ENCODE data around the gene INO80C. TPM values are rescaled to one million over a fixed set of nuclear protein-coding genes. Genes with fewer than 3 reads are reported as not detected.
"Not testable (repeated sequence)": the region's sequence is repeated elsewhere in the genome, so short reads cannot be mapped to it uniquely, and the experiment has no call there.

Gene INO80C
- polyA plus RNA-seq, 2 donors, result 58.3 to 70.6 TPM

GRCh38 chr18:35458271-35458670 is 39.5 kb downstream of the INO80C start:
- Histone ChIP-seq H3K9me3 (ENCODE audit: control insufficient read depth in 2 of 2, insufficient read depth in 1 of 2, low read depth in 1 of 2, low read length in 1 of 2) (no peaks in the 10 kb centered on the region), H3K27ac (ENCODE audit: low read depth in 2 of 2, low read length in 1 of 2) (peak overlapping the region; percentile 35 to 38), H3K4me3 (ENCODE audit: low read depth in 1 of 2, low read length in 2 of 2) (no peak overlapping the region), H3K36me3 (ENCODE audit: control insufficient read depth in 2 of 2, insufficient read depth in 2 of 2, low read length in 1 of 2) (peaks cover 0 to 3% of the 10 kb centered on the region in 2 donors), H3K4me1 (ENCODE audit: control insufficient read depth in 2 of 2, insufficient read depth in 2 of 2, low read length in 1 of 2) (peaks cover 10 to 20% of the 10 kb centered on the region in 2 donors), H3K27me3 (ENCODE audit: control insufficient read depth in 1 of 2, insufficient read depth in 2 of 2, low read length in 2 of 2) (no peaks in the 10 kb centered on the region)
- WGBS, 2 donors, result 49 to 58% methylated on average over 1 of the region's 1 CpG

- 52 to 53% methylated on average over 3 of the region's 3 CpGs for WGBS, 2 donors
- Histone ChIP-seq H3K4me3 (ENCODE audit: low read depth in 1 of 2, low read length in 2 of 2) (no peak overlapping the region), H3K27me3 (ENCODE audit: control insufficient read depth in 1 of 2, insufficient read depth in 2 of 2, low read length in 2 of 2) (no peaks in the 10 kb centered on the region), H3K4me1 (ENCODE audit: control insufficient read depth in 2 of 2, insufficient read depth in 2 of 2, low read length in 1 of 2) (peaks cover 10 to 20% of the 10 kb centered on the region in 2 donors), H3K9me3 (ENCODE audit: control insufficient read depth in 2 of 2, insufficient read depth in 1 of 2, low read depth in 1 of 2, low read length in 1 of 2) (no peaks in the 10 kb centered on the region), H3K27ac (ENCODE audit: low read depth in 2 of 2, low read length in 1 of 2) (peak overlapping the region in 1 of 2 donors; percentile 16), H3K36me3 (ENCODE audit: control insufficient read depth in 2 of 2, insufficient read depth in 2 of 2, low read length in 1 of 2) (peaks cover 0 to 3% of the 10 kb centered on the region in 2 donors)
Measured at GRCh38 chr18:35457140-35457704, 40.5 kb downstream of the INO80C start.

GRCh38 chr18:35455926-35456763 is 41.6 kb downstream of the INO80C start:
- peaks cover 0 to 3% of the 10 kb centered on the region in 2 donors for H3K36me3 ChIP-seq (ENCODE audit: control insufficient read depth in 2 of 2, insufficient read depth in 2 of 2, low read length in 1 of 2)
- peak overlapping the region; percentile 59 to 85 for H3K27ac ChIP-seq (ENCODE audit: low read depth in 2 of 2, low read length in 1 of 2)
- H3K27me3 ChIP-seq (ENCODE audit: control insufficient read depth in 1 of 2, insufficient read depth in 2 of 2, low read length in 2 of 2), result no peaks in the 10 kb centered on the region
- no peaks in the 10 kb centered on the region for H3K9me3 ChIP-seq (ENCODE audit: control insufficient read depth in 2 of 2, insufficient read depth in 1 of 2, low read depth in 1 of 2, low read length in 1 of 2)
- no peak overlapping the region for H3K4me3 ChIP-seq (ENCODE audit: low read depth in 1 of 2, low read length in 2 of 2)
- peaks cover 10 to 14% of the 10 kb centered on the region in 2 donors for H3K4me1 ChIP-seq (ENCODE audit: control insufficient read depth in 2 of 2, insufficient read depth in 2 of 2, low read length in 1 of 2)
- WGBS, 2 donors, result 49 to 56% methylated on average over 10 of the region's 10 CpGs

GRCh38 chr18:35454803-35455202 is 43.0 kb downstream of the INO80C start:
- peaks cover 7 to 8% of the 10 kb centered on the region in 2 donors for H3K4me1 ChIP-seq (ENCODE audit: control insufficient read depth in 2 of 2, insufficient read depth in 2 of 2, low read length in 1 of 2)
- H3K27ac ChIP-seq (ENCODE audit: low read depth in 2 of 2, low read length in 1 of 2), result no peak overlapping the region

GRCh38 chr18:35453065-35453464 is 44.7 kb downstream of the INO80C start:
- not testable (repeated sequence) for H3K9me3 ChIP-seq (ENCODE audit: control insufficient read depth in 2 of 2, insufficient read depth in 1 of 2, low read depth in 1 of 2, low read length in 1 of 2); H3K4me1 ChIP-seq (ENCODE audit: control insufficient read depth in 2 of 2, insufficient read depth in 2 of 2, low read length in 1 of 2); H3K36me3 ChIP-seq (ENCODE audit: control insufficient read depth in 2 of 2, insufficient read depth in 2 of 2, low read length in 1 of 2); H3K27ac ChIP-seq (ENCODE audit: low read depth in 2 of 2, low read length in 1 of 2); H3K27me3 ChIP-seq (ENCODE audit: control insufficient read depth in 1 of 2, insufficient read depth in 2 of 2, low read length in 2 of 2); H3K4me3 ChIP-seq (ENCODE audit: low read depth in 1 of 2, low read length in 2 of 2)
- 61 to 64% methylated on average over 4 of the region's 4 CpGs for WGBS, 2 donors

More at GRCh38 chr18:35454803-35455202, 43.0 kb downstream of the INO80C start:
- H3K9me3 ChIP-seq (ENCODE audit: control insufficient read depth in 2 of 2, insufficient read depth in 1 of 2, low read depth in 1 of 2, low read length in 1 of 2), result no peaks in the 10 kb centered on the region
- no peaks in the 10 kb centered on the region for H3K27me3 ChIP-seq (ENCODE audit: control insufficient read depth in 1 of 2, insufficient read depth in 2 of 2, low read length in 2 of 2)
- H3K36me3 ChIP-seq (ENCODE audit: control insufficient read depth in 2 of 2, insufficient read depth in 2 of 2, low read length in 1 of 2), result no peaks in the 10 kb centered on the region
- no peak overlapping the region for H3K4me3 ChIP-seq (ENCODE audit: low read depth in 1 of 2, low read length in 2 of 2)

GRCh38 chr18:35451916-35452315 is 45.8 kb downstream of the INO80C start:
- 91 to 96% methylated on average over 1 of the region's 1 CpG for WGBS, 2 donors
- no peaks in the 10 kb centered on the region for H3K27me3 ChIP-seq (ENCODE audit: control insufficient read depth in 1 of 2, insufficient read depth in 2 of 2, low read length in 2 of 2)
- H3K36me3 ChIP-seq (ENCODE audit: control insufficient read depth in 2 of 2, insufficient read depth in 2 of 2, low read length in 1 of 2), result no peaks in the 10 kb centered on the region
- H3K9me3 ChIP-seq (ENCODE audit: control insufficient read depth in 2 of 2, insufficient read depth in 1 of 2, low read depth in 1 of 2, low read length in 1 of 2), result no peaks in the 10 kb centered on the region
- H3K27ac ChIP-seq (ENCODE audit: low read depth in 2 of 2, low read length in 1 of 2), result no peak overlapping the region
- H3K4me1 ChIP-seq (ENCODE audit: control insufficient read depth in 2 of 2, insufficient read depth in 2 of 2, low read length in 1 of 2), result no peaks in the 10 kb centered on the region
- no peak overlapping the region for H3K4me3 ChIP-seq (ENCODE audit: low read depth in 1 of 2, low read length in 2 of 2)

GRCh38 chr18:35451032-35451431 is 46.7 kb downstream of the INO80C start:
- Histone ChIP-seq H3K4me1 (ENCODE audit: control insufficient read depth in 2 of 2, insufficient read depth in 2 of 2, low read length in 1 of 2) (no peaks in the 10 kb centered on the region), H3K27me3 (ENCODE audit: control insufficient read depth in 1 of 2, insufficient read depth in 2 of 2, low read length in 2 of 2) (no peaks in the 10 kb centered on the region), H3K36me3 (ENCODE audit: control insufficient read depth in 2 of 2, insufficient read depth in 2 of 2, low read length in 1 of 2) (no peaks in the 10 kb centered on the region), H3K4me3 (ENCODE audit: low read depth in 1 of 2, low read length in 2 of 2) (no peak overlapping the region), H3K27ac (ENCODE audit: low read depth in 2 of 2, low read length in 1 of 2) (no peak overlapping the region), H3K9me3 (ENCODE audit: control insufficient read depth in 2 of 2, insufficient read depth in 1 of 2, low read depth in 1 of 2, low read length in 1 of 2) (no peaks in the 10 kb centered on the region)
- 83% methylated on average over 3 of the region's 3 CpGs for WGBS, 2 donors

- Histone ChIP-seq H3K27me3 (ENCODE audit: control insufficient read depth in 1 of 2, insufficient read depth in 2 of 2, low read length in 2 of 2) (no peaks in the 10 kb centered on the region), H3K36me3 (ENCODE audit: control insufficient read depth in 2 of 2, insufficient read depth in 2 of 2, low read length in 1 of 2) (no peaks in the 10 kb centered on the region), H3K4me1 (ENCODE audit: control insufficient read depth in 2 of 2, insufficient read depth in 2 of 2, low read length in 1 of 2) (peaks cover 0 to 5% of the 10 kb centered on the region in 2 donors), H3K4me3 (ENCODE audit: low read depth in 1 of 2, low read length in 2 of 2) (no peak overlapping the region), H3K9me3 (ENCODE audit: control insufficient read depth in 2 of 2, insufficient read depth in 1 of 2, low read depth in 1 of 2, low read length in 1 of 2) (no peaks in the 10 kb centered on the region), H3K27ac (ENCODE audit: low read depth in 2 of 2, low read length in 1 of 2) (no peak overlapping the region)
- WGBS, 2 donors, result 88% methylated on average over 6 of the region's 6 CpGs
Measured at GRCh38 chr18:35444636-35445035, 53.1 kb downstream of the INO80C start.

- no peaks in the 10 kb centered on the region for H3K36me3 ChIP-seq (ENCODE audit: control insufficient read depth in 2 of 2, insufficient read depth in 2 of 2, low read length in 1 of 2)
Measured at GRCh38 chr18:35443847-35444246, 53.9 kb downstream of the INO80C start.

More at GRCh38 chr18:35443847-35444246, 53.9 kb downstream of the INO80C start:
- Histone ChIP-seq H3K27me3 (ENCODE audit: control insufficient read depth in 1 of 2, insufficient read depth in 2 of 2, low read length in 2 of 2) (no peaks in the 10 kb centered on the region), H3K4me3 (ENCODE audit: low read depth in 1 of 2, low read length in 2 of 2) (no peak overlapping the region), H3K4me1 (ENCODE audit: control insufficient read depth in 2 of 2, insufficient read depth in 2 of 2, low read length in 1 of 2) (peaks cover 0 to 5% of the 10 kb centered on the region in 2 donors), H3K27ac (ENCODE audit: low read depth in 2 of 2, low read length in 1 of 2) (no peak overlapping the region), H3K9me3 (ENCODE audit: control insufficient read depth in 2 of 2, insufficient read depth in 1 of 2, low read depth in 1 of 2, low read length in 1 of 2) (no peaks in the 10 kb centered on the region)
- WGBS, 2 donors, result 61 to 94% methylated on average over 2 of the region's 2 CpGs

All from esophagus (tissue), 2 donors.